G401.6 (cell line): ENCODE measurements around the gene EN1.

Experiments
- FAIRE-seq: peaks from 2 replicates; lab custom pipeline; 2012; peaks lifted over from hg19 to GRCh38; lab: Jason Lieb, UNC

EN1 gene

GRCh38 chr2:118855451-118856279 is 8.2 kb upstream of the EN1 start:
- FAIRE-seq: no peak

GRCh38 chr2:118854507-118855345 is 7.3 kb upstream of the EN1 start:
- no peak for FAIRE-seq

- FAIRE-seq: no peak
Observed at GRCh38 chr2:118853651-118854291, 6.3 kb upstream of the EN1 start.

- FAIRE-seq: no peak
Observed at GRCh38 chr2:118853129-118853640, 5.7 kb upstream of the EN1 start.

GRCh38 chr2:118852605-118853128 is 5.2 kb upstream of the EN1 start:
- no peak for FAIRE-seq

GRCh38 chr2:118851650-118852049 is 4.2 kb upstream of the EN1 start:
- FAIRE-seq: no peak

- no peak for FAIRE-seq
Observed at GRCh38 chr2:118850901-118851415, 3.5 kb upstream of the EN1 start.

- FAIRE-seq: no peak
Observed at GRCh38 chr2:118850168-118850900, 2.9 kb upstream of the EN1 start.

- no peak for FAIRE-seq
Observed at GRCh38 chr2:118849226-118850167, 2.0 kb upstream of the EN1 start.

GRCh38 chr2:118848381-118849225 is 1.2 kb upstream of the EN1 start:
- no peak for FAIRE-seq

- no peak for FAIRE-seq
Observed at GRCh38 chr2:118847762-118848172, 319 bp upstream of the EN1 start.

- no peak for FAIRE-seq
Observed at GRCh38 chr2:118846442-118846952, 951 bp downstream of the EN1 start.

GRCh38 chr2:118845522-118846441 is 1.7 kb downstream of the EN1 start:
- FAIRE-seq: no peak

GRCh38 chr2:118845005-118845521 is 2.4 kb downstream of the EN1 start:
- FAIRE-seq: no peak

GRCh38 chr2:118844261-118845004 is 3.0 kb downstream of the EN1 start:
- FAIRE-seq: no peak

GRCh38 chr2:118843483-118844132 is 3.8 kb downstream of the EN1 start:
- FAIRE-seq: no peak
